ENCODE results near the gene CD151.

The CD151 gene

GRCh38 chr11:832529-833113 lies at the start of gene CD151:
Gene CD151, plus strand, starts transcription at chr11:832952. Its CDS starts 3,118 bp downstream, at chr11:836070.
- no peaks in the 10 kb centered on the region for H3K9me3 ChIP-seq (ENCODE audit: control insufficient read depth, insufficient read depth, low read depth, low read length)
- peak within 1 kb of the TSS; percentile 70 for H3K9ac ChIP-seq (ENCODE audit: low read length)
- peaks cover 49% of the 10 kb centered on the region for H3K27me3 ChIP-seq (ENCODE audit: control insufficient read depth, insufficient read depth, low read length)
- H3K4me1 ChIP-seq (ENCODE audit: control insufficient read depth, insufficient read depth, low read length), result peaks cover 64% of the 10 kb centered on the region
- peaks cover 11% of the 10 kb centered on the region for H3K36me3 ChIP-seq (ENCODE audit: control insufficient read depth, insufficient read depth, low read length)
- peak within 1 kb of the TSS; percentile 75 for H3K4me3 ChIP-seq (ENCODE audit: low read depth, low read length)
- peak within 1 kb of the TSS; percentile 22; the same call in 1 of the 2 replicates for H3K27ac ChIP-seq (ENCODE audit: low read depth, low read length)

- Histone ChIP-seq H3K36me3 (ENCODE audit: control insufficient read depth, insufficient read depth, low read length) (peaks cover 11% of the 10 kb centered on the region; the same call in 1 of the 2 replicates), H3K9me3 (ENCODE audit: control insufficient read depth, insufficient read depth, low read depth, low read length) (no peaks in the 10 kb centered on the region), H3K9ac (ENCODE audit: low read length) (no peak overlapping the region), H3K27ac (ENCODE audit: low read depth, low read length) (no peak overlapping the region), H3K27me3 (ENCODE audit: control insufficient read depth, insufficient read depth, low read length) (no peaks in the 10 kb centered on the region), H3K4me3 (ENCODE audit: low read depth, low read length) (peak overlapping the region; percentile 36), H3K4me1 (ENCODE audit: control insufficient read depth, insufficient read depth, low read length) (peaks cover 24% of the 10 kb centered on the region)
These were observed 49.2 kb upstream of the CD151 start for GRCh38 chr11:783581-784015.

- Histone ChIP-seq H3K36me3 (ENCODE audit: control insufficient read depth, insufficient read depth, low read length) (no peaks in the 10 kb centered on the region), H3K9ac (ENCODE audit: low read length) (no peak overlapping the region), H3K9me3 (ENCODE audit: control insufficient read depth, insufficient read depth, low read depth, low read length) (no peaks in the 10 kb centered on the region), H3K27ac (ENCODE audit: low read depth, low read length) (no peak overlapping the region), H3K27me3 (ENCODE audit: control insufficient read depth, insufficient read depth, low read length) (peaks cover 4% of the 10 kb centered on the region; the same call in 1 of the 2 replicates), H3K4me3 (ENCODE audit: low read depth, low read length) (no peak overlapping the region), H3K4me1 (ENCODE audit: control insufficient read depth, insufficient read depth, low read length) (peaks cover 32% of the 10 kb centered on the region)
These were observed 46.3 kb upstream of the CD151 start for GRCh38 chr11:786235-787083.

- Histone ChIP-seq H3K27me3 (ENCODE audit: control insufficient read depth, insufficient read depth, low read length) (peaks cover 4% of the 10 kb centered on the region; the same call in 1 of the 2 replicates), H3K4me1 (ENCODE audit: control insufficient read depth, insufficient read depth, low read length) (peaks cover 24% of the 10 kb centered on the region), H3K27ac (ENCODE audit: low read depth, low read length) (no peak overlapping the region), H3K9me3 (ENCODE audit: control insufficient read depth, insufficient read depth, low read depth, low read length) (no peaks in the 10 kb centered on the region), H3K36me3 (ENCODE audit: control insufficient read depth, insufficient read depth, low read length) (no peaks in the 10 kb centered on the region), H3K4me3 (ENCODE audit: low read depth, low read length) (no peak overlapping the region), H3K9ac (ENCODE audit: low read length) (no peak overlapping the region)
These were observed 45.6 kb upstream of the CD151 start for GRCh38 chr11:787084-787675.

GRCh38 chr11:788009-788640 lies 44.6 kb upstream of the CD151 start:
- no peak overlapping the region for H3K9ac ChIP-seq (ENCODE audit: low read length)
- no peak overlapping the region for H3K27ac ChIP-seq (ENCODE audit: low read depth, low read length)
- no peaks in the 10 kb centered on the region for H3K9me3 ChIP-seq (ENCODE audit: control insufficient read depth, insufficient read depth, low read depth, low read length)
- H3K4me1 ChIP-seq (ENCODE audit: control insufficient read depth, insufficient read depth, low read length), result peaks cover 15% of the 10 kb centered on the region
- H3K27me3 ChIP-seq (ENCODE audit: control insufficient read depth, insufficient read depth, low read length), result peaks cover 4% of the 10 kb centered on the region; the same call in 1 of the 2 replicates
- no peak overlapping the region for H3K4me3 ChIP-seq (ENCODE audit: low read depth, low read length)
- no peaks in the 10 kb centered on the region for H3K36me3 ChIP-seq (ENCODE audit: control insufficient read depth, insufficient read depth, low read length)

GRCh38 chr11:788953-789940 lies 43.5 kb upstream of the CD151 start:
- Histone ChIP-seq H3K36me3 (ENCODE audit: control insufficient read depth, insufficient read depth, low read length) (peaks cover 7% of the 10 kb centered on the region; the same call in 1 of the 2 replicates), H3K9me3 (ENCODE audit: control insufficient read depth, insufficient read depth, low read depth, low read length) (no peaks in the 10 kb centered on the region), H3K27ac (ENCODE audit: low read depth, low read length) (no peak overlapping the region), H3K4me3 (ENCODE audit: low read depth, low read length) (no peak overlapping the region), H3K9ac (ENCODE audit: low read length) (no peak overlapping the region), H3K4me1 (ENCODE audit: control insufficient read depth, insufficient read depth, low read length) (peaks cover 9% of the 10 kb centered on the region), H3K27me3 (ENCODE audit: control insufficient read depth, insufficient read depth, low read length) (peaks cover 4% of the 10 kb centered on the region; the same call in 1 of the 2 replicates)

- Histone ChIP-seq H3K4me3 (ENCODE audit: low read depth, low read length) (peak within 1 kb of the TSS; percentile 27; the same call in 1 of the 2 replicates), H3K27ac (ENCODE audit: low read depth, low read length) (no peak within 1 kb of the TSS), H3K9me3 (ENCODE audit: control insufficient read depth, insufficient read depth, low read depth, low read length) (no peaks in the 10 kb centered on the region), H3K27me3 (ENCODE audit: control insufficient read depth, insufficient read depth, low read length) (peaks cover 4% of the 10 kb centered on the region; the same call in 1 of the 2 replicates), H3K36me3 (ENCODE audit: control insufficient read depth, insufficient read depth, low read length) (peaks cover 12% of the 10 kb centered on the region; the same call in 1 of the 2 replicates), H3K4me1 (ENCODE audit: control insufficient read depth, insufficient read depth, low read length) (peaks cover 9% of the 10 kb centered on the region), H3K9ac (ENCODE audit: low read length) (no peak within 1 kb of the TSS)
These were observed 42.8 kb upstream of the CD151 start, which contains the start of gene CEND1 for GRCh38 chr11:789943-790342. Gene CEND1, minus strand, starts transcription at chr11:790090. Its CDS starts 1,514 bp downstream, at chr11:788576.

- Histone ChIP-seq H3K27ac (ENCODE audit: low read depth, low read length) (no peak overlapping the region), H3K27me3 (ENCODE audit: control insufficient read depth, insufficient read depth, low read length) (peaks cover 4% of the 10 kb centered on the region; the same call in 1 of the 2 replicates), H3K4me1 (ENCODE audit: control insufficient read depth, insufficient read depth, low read length) (peaks cover 18% of the 10 kb centered on the region), H3K9me3 (ENCODE audit: control insufficient read depth, insufficient read depth, low read depth, low read length) (no peaks in the 10 kb centered on the region), H3K4me3 (ENCODE audit: low read depth, low read length) (peak overlapping the region; percentile 27; the same call in 1 of the 2 replicates), H3K9ac (ENCODE audit: low read length) (no peak overlapping the region), H3K36me3 (ENCODE audit: control insufficient read depth, insufficient read depth, low read length) (peaks cover 12% of the 10 kb centered on the region; the same call in 1 of the 2 replicates)
These were observed 41.8 kb upstream of the CD151 start for GRCh38 chr11:790721-791564.

All from HUES6 (cell line).